HG03558 (cell line): ENCODE data around the gene RBM18.

ENCODE experiments used
- ATAC-seq: cut with Tn5 transposase; IDR thresholded peaks from one replicate; pipeline ENCODE4 v1.9.1; 2021; ENCODE audit warnings: moderate number of reproducible peaks; ENCODE audit not compliant: unreplicated experiment; ENCODE audit errors: extremely low read depth

Gene RBM18

GRCh38 chr9:122262073-122262472 lies 2.6 kb downstream of the RBM18 start:
- ATAC-seq, result no peak

DNA sequence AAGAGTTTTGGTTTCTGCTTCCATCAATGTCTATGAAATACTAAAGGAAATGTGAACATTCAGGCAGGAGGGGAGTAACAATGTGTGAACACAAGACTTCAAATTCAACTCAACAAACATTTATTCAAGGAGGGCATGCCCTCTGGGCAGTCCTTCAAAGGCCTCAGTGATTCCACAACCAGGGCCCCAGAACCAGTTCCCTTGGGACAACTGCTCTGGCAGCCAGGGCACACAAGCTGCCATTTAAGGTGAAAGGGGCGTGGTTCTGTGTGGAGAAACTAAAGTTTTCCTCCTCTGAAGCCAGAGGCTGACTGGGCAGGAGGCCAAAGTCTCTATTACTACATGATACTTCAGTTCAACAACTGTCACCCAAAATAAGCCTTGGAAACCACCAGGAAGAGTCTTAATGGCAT lies 3.2 kb downstream of the RBM18 start:
- ATAC-seq, result no peak

DNA sequence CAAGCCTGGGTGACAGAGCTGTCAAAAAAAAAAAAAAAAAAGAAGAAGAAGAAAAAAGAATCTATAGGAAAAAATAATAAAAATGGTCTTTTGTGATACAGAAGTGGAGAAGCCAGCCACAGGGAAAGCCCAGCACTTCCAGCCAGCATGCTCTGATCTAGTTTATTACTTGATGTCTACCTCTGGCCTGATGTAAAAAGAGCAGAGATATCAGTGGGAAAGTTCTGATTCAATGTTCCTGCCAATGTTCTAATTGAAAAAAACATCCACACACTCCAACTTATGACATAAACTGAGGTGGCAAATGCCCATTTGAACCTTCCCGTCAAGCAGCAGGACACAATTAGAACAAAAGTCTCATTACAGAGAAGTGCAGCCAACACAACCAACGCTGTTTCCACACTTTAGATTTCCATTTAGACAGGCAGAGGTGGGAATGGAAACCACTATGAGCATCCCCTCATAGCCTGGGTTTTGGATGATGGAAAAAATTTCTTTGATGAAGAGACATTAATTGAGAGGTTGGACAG lies 5.7 kb downstream of the RBM18 start:
- no peak for ATAC-seq

DNA sequence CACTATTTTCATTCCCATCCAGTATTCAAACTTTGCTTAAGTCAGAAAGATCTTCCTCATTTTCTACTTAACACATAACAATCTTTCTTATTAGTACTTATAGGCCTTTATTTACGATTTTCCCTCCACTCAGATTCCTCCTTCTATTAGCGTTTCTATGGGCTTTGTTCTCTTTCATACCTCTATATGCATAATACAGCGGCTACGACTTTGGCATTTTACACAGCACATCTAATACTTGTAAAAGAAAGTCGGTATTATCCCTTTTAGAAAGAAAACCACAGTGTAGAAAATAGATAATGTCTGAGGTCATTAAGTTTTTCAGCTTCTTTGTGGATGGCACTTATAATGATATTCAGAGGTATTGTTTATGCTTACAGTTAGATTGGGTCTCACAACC lies 8.4 kb downstream of the RBM18 start:
- ATAC-seq, result no peak

DNA sequence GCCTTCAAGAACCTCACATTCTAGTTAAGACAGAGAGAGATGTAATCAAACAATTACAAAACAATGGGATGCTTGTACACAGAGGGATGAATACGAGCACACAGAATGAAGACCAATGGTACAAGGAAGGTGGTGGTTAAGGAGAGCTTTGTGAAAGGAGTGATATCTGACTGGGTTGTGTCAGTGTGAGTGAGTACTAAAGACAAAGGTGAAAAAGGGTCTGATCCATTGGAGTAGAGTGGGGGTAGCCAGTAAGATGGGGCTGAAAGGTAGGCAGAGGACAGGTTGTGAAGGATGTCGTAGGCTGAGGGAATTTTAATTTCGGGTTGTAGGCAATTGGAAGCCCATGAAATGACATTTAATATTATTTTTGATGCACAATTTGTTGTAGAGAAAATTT lies 9.9 kb downstream of the RBM18 start:
- ATAC-seq, result no peak

- no peak for ATAC-seq
These were observed 11.8 kb downstream of the RBM18 start for GRCh38 chr9:122252796-122253195.

DNA sequence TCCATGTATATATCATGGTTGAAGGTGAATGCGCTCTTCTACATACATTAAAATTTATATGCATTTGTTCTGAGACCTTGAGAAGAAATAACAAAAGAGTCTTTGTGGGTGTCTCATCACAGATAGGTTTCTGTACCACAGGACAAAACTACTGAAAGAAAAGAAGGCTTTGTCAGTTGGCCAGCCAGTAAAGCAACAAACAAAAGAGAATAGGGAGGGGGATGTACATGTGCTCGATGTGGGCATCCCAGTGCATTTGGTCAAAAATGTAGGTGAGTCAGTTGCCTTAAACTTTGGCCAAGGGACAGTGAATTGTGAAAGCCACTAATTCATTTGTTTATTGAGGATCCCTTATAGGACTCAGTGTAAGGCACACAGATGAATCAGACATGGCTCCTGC lies 13.3 kb downstream of the RBM18 start:
- ATAC-seq, result no peak

- no peak for ATAC-seq
These were observed 16.2 kb downstream of the RBM18 start for GRCh38 chr9:122248448-122248865.

DNA sequence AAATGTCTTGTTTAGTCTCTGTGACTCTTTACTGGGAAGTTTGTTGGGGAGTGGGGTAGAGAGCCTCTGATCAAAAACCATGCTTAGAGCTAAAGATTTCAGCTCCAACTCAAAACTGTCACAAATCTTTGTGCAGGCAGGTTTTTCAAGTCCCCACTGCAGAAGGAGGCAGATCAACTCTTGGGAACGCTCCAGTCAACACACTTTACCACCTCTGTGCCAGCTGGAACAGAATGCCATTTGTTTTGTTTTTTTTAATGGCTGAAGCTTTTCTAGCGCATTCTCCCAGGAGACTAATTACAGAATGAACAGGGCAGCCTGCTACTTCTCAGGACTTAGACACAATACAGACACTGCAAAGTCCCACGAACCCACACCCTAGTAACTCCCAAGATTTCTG lies 18.0 kb downstream of the RBM18 start:
- no peak for ATAC-seq

GRCh38 chr9:122244349-122244748 lies 20.3 kb downstream of the RBM18 start:
- ATAC-seq, result no peak

- no peak for ATAC-seq
These were observed 24.9 kb downstream of the RBM18 start for GRCh38 chr9:122239722-122240121.

DNA sequence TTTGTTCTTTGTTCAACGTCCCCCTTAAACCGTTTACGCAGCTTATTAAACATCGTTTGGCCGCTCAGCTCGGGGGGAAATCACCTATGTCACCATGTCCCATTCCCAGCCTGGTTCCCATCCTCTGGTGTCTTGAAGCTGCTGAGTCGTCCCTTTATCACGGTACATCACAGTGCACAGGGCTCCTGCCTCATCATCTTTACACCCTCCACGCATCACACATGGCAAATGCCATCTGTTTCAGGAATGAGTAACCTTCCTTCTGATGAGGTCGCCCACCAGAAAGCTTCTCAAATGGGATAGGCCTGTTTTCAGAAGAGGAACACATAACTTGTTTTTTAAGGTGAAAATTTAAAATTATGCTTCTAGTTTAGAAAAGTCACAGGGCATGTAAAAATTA lies 28.0 kb downstream of the RBM18 start:
- ATAC-seq, result no peak

DNA sequence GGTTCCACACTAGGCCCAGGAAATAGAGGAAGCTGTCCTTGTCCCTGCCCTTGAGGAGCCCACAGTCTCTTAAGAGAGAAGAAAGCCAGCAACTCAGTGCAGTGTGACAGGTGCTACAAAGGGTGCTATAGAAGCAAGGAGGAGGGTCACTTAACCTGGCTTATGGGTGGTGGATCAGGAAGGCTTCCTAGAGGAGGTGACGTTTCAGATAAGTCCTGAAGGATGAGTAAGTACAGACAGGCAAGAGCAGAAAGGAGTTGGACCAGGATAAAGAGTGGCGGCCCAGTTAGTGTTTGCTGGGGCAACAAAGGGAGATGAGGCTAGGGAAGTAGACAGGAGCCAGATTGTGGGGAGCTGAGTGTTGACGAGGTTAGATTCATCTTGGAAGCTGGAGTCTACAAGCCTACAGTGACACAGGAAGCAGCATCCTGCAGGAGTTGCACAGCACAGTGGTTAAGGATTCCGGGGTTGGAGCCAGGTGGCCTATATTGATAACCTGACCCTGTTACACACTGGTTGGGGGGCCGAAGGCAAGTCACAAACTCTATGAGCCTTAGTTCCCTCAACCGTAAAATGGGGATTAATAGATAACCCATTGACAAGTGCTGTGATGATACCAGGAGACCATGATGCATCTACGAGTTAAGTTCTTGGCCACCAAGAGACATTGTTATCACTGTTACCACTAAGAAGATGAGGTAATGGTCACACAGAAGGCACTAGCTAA lies 30.5 kb downstream of the RBM18 start:
- no peak for ATAC-seq

DNA sequence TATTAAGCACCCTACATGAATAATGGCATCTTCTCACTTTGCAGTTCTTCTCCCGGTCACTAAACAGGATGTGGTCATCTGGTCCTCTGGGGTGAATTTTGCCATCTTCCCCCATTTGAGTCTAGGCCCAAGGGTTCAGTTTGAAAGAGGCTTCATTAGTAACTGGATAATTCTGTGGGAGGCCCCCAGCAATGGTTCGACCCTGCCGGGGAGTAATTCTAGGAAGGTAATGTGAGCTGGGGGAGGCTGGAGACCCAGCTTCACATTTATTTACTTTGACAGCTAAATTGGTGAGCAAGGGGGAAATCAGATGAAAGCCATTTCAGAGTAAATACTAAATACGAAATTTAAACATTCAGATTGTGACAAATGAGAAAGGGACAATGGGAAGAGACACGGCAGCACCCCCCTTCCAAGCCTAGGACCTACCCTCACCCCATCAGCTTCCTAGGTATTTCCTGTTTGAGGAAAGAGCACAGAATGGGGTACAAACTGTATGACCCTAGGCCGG lies 31.8 kb downstream of the RBM18 start:
- ATAC-seq, result no peak

GRCh38 chr9:122229485-122229837 lies 35.2 kb downstream of the RBM18 start:
- ATAC-seq, result no peak

GRCh38 chr9:122228568-122229484 lies 35.8 kb downstream of the RBM18 start, which contains the start of gene LHX6:
LHX6 (minus strand) TSS chr9:122228957; CDS start chr9:122228740, 217 bp downstream.
- ATAC-seq, result no peak

GRCh38 chr9:122228191-122228567 lies 36.5 kb downstream of the RBM18 start:
- no peak for ATAC-seq

DNA sequence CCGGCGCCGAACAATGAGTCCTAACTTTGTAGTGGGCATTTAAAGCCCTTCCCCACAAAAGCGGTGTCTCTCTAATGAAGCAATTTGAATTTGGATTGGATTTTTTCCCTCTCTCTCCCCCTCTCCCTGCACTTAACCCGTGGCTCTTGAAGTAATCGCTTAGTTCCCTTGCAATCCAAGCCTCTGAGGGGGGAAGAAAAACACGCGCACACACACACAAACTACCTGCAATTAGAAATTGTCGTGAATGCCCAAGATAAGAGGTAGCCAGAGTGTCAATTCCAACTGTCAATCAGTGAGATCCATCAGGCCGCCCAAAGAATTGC lies 37.1 kb downstream of the RBM18 start:
- ATAC-seq, result no peak

GRCh38 chr9:122226758-122227574 lies 37.7 kb downstream of the RBM18 start:
- no peak for ATAC-seq

DNA sequence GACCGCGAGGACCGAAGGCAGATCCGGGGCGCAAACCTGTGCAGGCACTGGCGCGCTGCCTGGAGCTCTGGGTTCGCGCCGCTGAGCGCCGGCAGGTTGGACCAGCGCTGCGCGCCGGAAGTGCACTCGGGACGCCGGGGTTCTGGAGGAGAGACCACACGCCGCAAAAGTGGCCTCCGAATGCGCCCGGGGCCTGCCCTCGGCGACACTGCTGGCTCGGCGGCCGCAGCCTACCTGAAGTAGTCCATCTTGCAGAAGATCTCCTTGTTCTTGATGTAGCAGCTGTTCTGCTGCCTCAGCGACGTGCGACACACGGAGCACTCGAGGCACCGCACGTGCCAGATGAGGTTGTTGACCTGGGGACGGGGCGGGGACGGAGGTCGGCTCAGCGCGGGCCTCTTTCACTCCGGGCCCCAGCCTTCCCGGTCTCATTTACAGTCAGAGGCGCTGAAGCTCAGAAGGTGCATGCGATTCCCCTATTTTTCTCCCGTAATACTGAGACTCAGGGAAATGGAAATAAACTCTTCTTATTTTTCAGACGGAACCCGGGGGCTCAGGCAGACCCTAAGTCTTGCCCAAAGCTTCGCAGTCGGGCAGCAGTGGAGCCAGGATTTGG lies 38.4 kb downstream of the RBM18 start:
- ATAC-seq, result no peak
